ENCODE results near the gene PDLIM7. TPM values are rescaled to one million over a fixed set of nuclear protein-coding genes. Genes with fewer than 3 reads are reported as not detected.

The PDLIM7 gene
- polyA plus RNA-seq, 1 of the 3 experiments (the other 2 are of a cell fraction), result 206 TPM

DNA sequence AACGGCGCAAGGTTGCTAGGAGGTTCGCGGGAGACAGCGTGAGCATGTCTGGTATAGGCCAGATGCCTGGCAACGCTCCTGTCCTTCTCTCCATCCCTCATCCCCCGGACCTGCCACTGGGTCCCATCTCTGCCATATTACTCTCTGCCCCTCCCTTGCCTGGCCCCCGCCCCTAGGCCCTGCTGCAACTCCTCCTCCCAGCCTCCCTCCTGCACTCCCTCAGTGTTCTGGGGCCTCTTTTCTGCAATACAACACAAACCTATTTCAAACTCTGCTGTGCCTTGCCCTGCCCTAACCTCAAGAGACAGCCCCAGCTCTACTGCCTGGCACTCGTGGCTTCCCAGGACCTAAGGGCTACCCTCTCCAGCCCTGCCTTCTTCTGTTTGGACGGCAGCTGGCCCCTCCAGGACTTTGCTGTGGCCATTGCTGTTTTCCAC lies 15.0 kb downstream of the PDLIM7 start:
- Histone ChIP-seq H2AFZ (ENCODE audit: low read depth) (no peak overlapping the region), H4K20me1 (ENCODE audit: insufficient read depth) (peaks cover 30% of the 10 kb centered on the region), H3K4me3 (ENCODE audit: low read depth in 2 of 2, low read length in 1 of 2) (no peak overlapping the region), H3K27ac (ENCODE audit: low read depth in 2 of 2, low read length in 1 of 2) (peak overlapping the region; percentile 22 to 31; a peak in 3 of 4 replicates), H3K9me2 (no peaks in the 10 kb centered on the region), H3K79me2 (ENCODE audit: insufficient read depth) (peaks cover 3% of the 10 kb centered on the region; the same call in 1 of the 2 replicates), H3K9me3 (no peaks in the 10 kb centered on the region), H3F3A (replicated peaks; ENCODE audit: insufficient read depth) (peaks cover 82% of the 10 kb centered on the region), H3K36me3 (replicated peaks in 1 of 2; ENCODE audit: control insufficient read depth in 1 of 2, insufficient read depth in 2 of 2, low read length in 1 of 2) (peaks cover 26 to 29% of the 10 kb centered on the region in 2 experiments), H3K4me1 (ENCODE audit: control insufficient read depth in 1 of 2, insufficient read depth in 2 of 2, low read depth in 1 of 2, low read length in 1 of 2) (peaks cover 6 to 69% of the 10 kb centered on the region in 2 experiments; a peak in 3 of 4 replicates), H3K4me2 (no peak overlapping the region), H3K9ac (no peak overlapping the region), H3K27me3 (ENCODE audit: insufficient read depth) (no peaks in the 10 kb centered on the region)
- DNase-seq, result peak; percentile 58
- WGBS (ENCODE audit: low lambda C conversion rate), result 90% methylated on average over 10 of the region's 10 CpGs
- POLR2A ChIA-PET, result interaction anchor here (0.7 to 1.0 kb wide), 2 partner anchors 8 to 73 kb away, joined by 3 to 4 read pairs; no protein-coding TSS in a partner anchor
- CTCF ChIA-PET, result interaction anchor here (1.5 to 20.3 kb wide), 5 partner anchors 13 to 91 kb away, joined by 3 to 201 read pairs (median 7); partner anchors contain the start of gene PDLIM7
- no peak for TF ChIP-seq TEAD4 (IDR thresholded peaks at IDR 0.05; ENCODE audit: borderline replicate concordance, insufficient read depth)
- no peak for TF ChIP-seq RXRA (IDR thresholded peaks at IDR 0.05; ENCODE audit: borderline replicate concordance, low read depth)
- TF ChIP-seq, protein P1, sequence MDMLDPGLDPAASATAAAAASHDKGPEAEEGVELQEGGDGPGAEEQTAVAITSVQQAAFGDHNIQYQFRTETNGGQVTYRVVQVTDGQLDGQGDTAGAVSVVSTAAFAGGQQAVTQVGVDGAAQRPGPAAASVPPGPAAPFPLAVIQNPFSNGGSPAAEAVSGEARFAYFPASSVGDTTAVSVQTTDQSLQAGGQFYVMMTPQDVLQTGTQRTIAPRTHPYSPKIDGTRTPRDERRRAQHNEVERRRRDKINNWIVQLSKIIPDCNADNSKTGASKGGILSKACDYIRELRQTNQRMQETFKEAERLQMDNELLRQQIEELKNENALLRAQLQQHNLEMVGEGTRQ (IDR thresholded peaks at IDR 0.05; ENCODE audit: borderline replicate concordance, low read depth, low read length), result no peak

GRCh38 chr5:177479774-177480173 lies 17.6 kb downstream of the PDLIM7 start:
- 54% methylated on average over 14 of the region's 14 CpGs for WGBS (ENCODE audit: low lambda C conversion rate)
- no peak overlapping the region for H3K9ac ChIP-seq
- no peaks in the 10 kb centered on the region for H3K9me2 ChIP-seq

More at GRCh38 chr5:177479774-177480173, 17.6 kb downstream of the PDLIM7 start:
- H3K4me1 ChIP-seq (ENCODE audit: control insufficient read depth in 1 of 2, insufficient read depth in 2 of 2, low read depth in 1 of 2, low read length in 1 of 2), result peaks cover 6 to 84% of the 10 kb centered on the region in 2 experiments; a peak in 3 of 4 replicates
- no peak overlapping the region for H3K4me3 ChIP-seq (ENCODE audit: low read depth in 2 of 2, low read length in 1 of 2)
- H4K20me1 ChIP-seq (ENCODE audit: insufficient read depth), result peaks cover 13% of the 10 kb centered on the region
- peaks cover 5 to 14% of the 10 kb centered on the region in 2 experiments for H3K36me3 ChIP-seq (replicated peaks in 1 of 2; ENCODE audit: control insufficient read depth in 1 of 2, insufficient read depth in 2 of 2, low read length in 1 of 2)
- H3F3A ChIP-seq (replicated peaks; ENCODE audit: insufficient read depth), result peaks cover 83% of the 10 kb centered on the region
- ChIA-PET CTCF (interaction anchor here (0.9 to 20.3 kb wide), 7 partner anchors 9 to 89 kb away, joined by 3 to 215 read pairs (median 14); partner anchors contain the start of gene PDLIM7), POLR2A (interaction anchor here (0.6 to 4.7 kb wide), 6 partner anchors 9 to 32 kb away, joined by 3 to 39 read pairs (median 4); partner anchors contain the start of gene PDLIM7)
- peak overlapping the region; percentile 69 to 95 for H3K27ac ChIP-seq (ENCODE audit: low read depth in 2 of 2, low read length in 1 of 2)
- H3K4me2 ChIP-seq, result peak overlapping the region; percentile 8; the same call in 1 of the 2 replicates
- TF ChIP-seq EZH2phosphoT487 (IDR thresholded peaks at IDR 0.05; ENCODE audit: borderline replicate concordance, low read depth) (no peak), RAD21 (IDR thresholded peaks at IDR 0.05; ENCODE audit: low read length) (no peak), GABPA (IDR thresholded peaks at IDR 0.05; ENCODE audit: low read depth) (no peak), CHD2 (IDR thresholded peaks at IDR 0.05; ENCODE audit: low read length, partially characterized antibody) (no peak), TAF1 (IDR thresholded peaks at IDR 0.05; ENCODE audit: borderline replicate concordance, low read depth, low read length) (no peak)
- TF ChIP-seq, protein P2, sequence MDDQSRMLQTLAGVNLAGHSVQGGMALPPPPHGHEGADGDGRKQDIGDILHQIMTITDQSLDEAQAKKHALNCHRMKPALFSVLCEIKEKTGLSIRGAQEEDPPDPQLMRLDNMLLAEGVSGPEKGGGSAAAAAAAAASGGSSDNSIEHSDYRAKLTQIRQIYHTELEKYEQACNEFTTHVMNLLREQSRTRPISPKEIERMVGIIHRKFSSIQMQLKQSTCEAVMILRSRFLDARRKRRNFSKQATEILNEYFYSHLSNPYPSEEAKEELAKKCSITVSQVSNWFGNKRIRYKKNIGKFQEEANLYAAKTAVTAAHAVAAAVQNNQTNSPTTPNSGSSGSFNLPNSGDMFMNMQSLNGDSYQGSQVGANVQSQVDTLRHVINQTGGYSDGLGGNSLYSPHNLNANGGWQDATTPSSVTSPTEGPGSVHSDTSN (IDR thresholded peaks at IDR 0.05), result peak; percentile 25; the same call in 1 of the 2 replicates
- TF ChIP-seq, protein P3, sequence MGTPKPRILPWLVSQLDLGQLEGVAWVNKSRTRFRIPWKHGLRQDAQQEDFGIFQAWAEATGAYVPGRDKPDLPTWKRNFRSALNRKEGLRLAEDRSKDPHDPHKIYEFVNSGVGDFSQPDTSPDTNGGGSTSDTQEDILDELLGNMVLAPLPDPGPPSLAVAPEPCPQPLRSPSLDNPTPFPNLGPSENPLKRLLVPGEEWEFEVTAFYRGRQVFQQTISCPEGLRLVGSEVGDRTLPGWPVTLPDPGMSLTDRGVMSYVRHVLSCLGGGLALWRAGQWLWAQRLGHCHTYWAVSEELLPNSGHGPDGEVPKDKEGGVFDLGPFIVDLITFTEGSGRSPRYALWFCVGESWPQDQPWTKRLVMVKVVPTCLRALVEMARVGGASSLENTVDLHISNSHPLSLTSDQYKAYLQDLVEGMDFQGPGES (IDR thresholded peaks at IDR 0.05; ENCODE audit: low read depth, low read length), result no peak
- TF ChIP-seq, protein P4, sequence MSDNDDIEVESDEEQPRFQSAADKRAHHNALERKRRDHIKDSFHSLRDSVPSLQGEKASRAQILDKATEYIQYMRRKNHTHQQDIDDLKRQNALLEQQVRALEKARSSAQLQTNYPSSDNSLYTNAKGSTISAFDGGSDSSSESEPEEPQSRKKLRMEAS (IDR thresholded peaks at IDR 0.05; ENCODE audit: low read depth), result peak; percentile 2; the same call in 1 of the 2 replicates
- TF ChIP-seq, protein P1 (IDR thresholded peaks at IDR 0.05; ENCODE audit: borderline replicate concordance, low read depth, low read length), result no peak
- no peaks in the 10 kb centered on the region for H3K79me2 ChIP-seq (ENCODE audit: insufficient read depth)
- H3K27me3 ChIP-seq (ENCODE audit: insufficient read depth), result no peaks in the 10 kb centered on the region
- no peak overlapping the region for H2AFZ ChIP-seq (ENCODE audit: low read depth)
- H3K9me3 ChIP-seq, result no peaks in the 10 kb centered on the region
- DNase-seq, result peak; percentile 75
